Stimulated activated CD4-positive, alpha-beta T cell treated with anti-CD3 and anti-CD28 coated beads, Interleukin-2, amount 100 ng/mL, for 24 hours (primary cell): ENCODE data around the gene PAQR7.
"Not testable (repeated sequence)": the region's sequence is repeated elsewhere in the genome, so short reads cannot be mapped to it uniquely, and the experiment has no call there.

Source experiments
- DNase-seq, 2 donors: peaks; one replicate each; pipeline ENCODE4 v3.0.0-alpha.2; 2020

PAQR7 gene

DNA sequence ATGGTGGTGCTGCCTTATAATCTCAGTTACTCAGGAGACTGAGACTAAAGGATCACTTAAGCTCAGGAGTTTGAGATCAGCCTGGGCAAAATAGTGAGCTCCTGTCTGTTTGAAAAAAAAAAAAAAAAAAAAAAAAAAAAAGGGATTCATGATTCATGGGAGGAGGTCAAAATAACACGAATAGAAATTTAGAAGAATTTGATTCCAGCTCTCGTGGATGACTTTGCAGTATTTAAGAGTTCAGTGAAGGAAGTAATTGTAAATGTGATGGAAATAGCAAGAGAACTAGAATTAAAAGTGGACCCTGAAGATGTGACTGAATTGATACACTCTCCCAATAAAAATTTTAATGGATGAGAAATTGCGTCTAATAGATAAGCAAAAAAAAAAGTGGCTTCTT, 32.0 kb downstream of the PAQR7 start:
- no peak for DNase-seq

DNA sequence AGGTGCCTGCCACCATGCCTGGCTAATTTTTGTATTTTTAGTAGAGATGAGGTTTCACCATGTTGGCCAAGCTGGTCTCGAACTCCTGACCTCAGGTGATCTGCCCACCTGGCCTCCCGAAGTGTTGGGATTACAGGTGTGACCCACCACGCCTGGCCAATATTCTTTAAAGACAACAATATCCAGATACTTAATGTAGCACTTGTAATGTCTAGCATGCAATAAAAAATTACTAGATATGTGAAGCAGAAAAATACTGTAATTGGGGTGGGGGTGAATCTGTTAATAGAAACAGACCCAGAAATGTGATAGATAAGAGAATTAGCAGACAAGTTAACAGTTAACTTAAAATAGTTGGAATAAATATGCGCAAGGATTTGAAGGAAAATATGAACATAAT, 35.7 kb downstream of the PAQR7 start:
- not testable (repeated sequence) for DNase-seq

DNA sequence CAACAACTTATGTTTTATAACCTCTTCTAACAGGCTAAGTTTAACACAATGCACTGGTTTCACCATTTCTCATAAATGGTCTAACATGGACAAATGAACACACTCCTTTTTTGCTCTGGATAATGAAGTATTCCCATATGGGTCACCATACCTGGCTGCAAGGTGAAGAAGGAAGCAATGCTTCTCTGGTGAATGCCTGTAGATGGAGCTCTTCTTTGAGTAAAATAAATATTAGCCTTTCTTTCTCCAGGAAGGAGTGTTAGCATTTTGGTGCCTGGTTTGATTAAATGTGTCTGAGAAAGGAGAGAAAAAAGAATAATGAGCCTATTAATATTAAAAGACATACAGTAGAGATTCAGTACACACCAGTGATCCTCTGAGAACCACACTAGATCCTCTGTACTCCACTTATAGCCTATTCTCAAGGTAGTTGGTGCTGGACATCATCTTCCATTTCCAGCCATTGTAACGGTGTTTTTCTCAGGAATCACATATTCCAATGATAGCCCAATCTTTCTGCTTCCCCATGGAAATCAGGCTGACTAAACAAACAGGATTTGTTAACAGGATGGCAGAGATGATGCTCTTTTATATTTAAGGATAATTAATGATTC, 38.1 kb downstream of the PAQR7 start:
- DNase-seq: no peak

DNA sequence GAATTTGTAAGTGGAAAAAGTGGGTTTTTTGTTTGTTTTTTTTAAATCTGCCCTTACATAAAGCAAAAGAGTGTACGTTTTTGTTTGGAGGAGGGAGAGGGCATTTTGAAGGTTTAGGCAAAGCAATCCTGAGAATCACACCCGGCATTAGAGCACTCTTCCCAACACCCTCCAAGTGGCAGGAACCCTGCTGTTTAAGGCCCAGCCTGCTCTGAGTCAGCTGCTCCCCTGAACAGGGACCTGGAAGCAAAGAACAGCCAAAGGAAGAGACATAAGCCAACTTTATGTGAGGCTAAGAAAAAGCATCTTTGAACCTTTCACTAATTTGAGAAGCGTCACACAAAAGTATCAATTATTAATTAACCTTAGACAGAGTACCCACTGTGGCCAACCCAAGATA, 38.8 kb downstream of the PAQR7 start:
- DNase-seq: no peak

DNA sequence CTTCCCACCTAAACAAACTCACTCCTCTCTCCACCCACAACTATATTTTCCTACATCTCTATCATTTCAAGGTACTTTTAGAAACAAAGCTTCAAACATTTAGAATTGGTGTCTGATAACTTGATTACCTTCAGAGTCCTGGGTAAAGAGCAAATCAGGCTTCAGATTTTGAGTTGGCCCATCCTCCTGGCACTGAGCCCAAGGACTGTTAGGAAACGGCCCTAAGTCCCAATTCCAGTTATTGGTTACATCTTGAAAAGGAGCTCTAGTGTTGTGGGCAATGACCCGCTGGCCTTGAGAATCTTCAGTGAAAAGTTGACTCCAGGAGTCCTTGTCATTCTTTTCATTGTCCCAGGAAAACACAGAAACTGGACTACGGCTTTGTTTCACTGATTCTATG, 40.6 kb downstream of the PAQR7 start:
- no peak for DNase-seq

DNA sequence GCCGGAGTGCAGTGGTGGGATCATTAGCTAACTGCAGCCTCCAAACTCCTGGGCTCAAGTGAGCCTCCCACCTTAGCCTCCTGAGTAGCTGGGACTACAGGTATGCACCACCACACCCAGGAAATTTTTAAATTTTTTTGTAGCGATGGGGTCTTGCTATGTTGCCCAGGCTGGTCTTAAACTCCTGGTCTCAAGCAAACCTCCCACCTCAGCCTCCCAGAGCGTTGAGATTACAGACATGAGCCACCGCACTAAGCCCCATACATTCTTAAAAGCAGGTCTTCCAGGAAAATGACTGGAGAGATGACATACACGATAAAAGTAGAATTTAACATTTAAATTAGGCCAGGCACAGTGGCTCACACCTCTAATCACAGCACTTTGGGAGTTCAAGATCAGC, 42.4 kb downstream of the PAQR7 start:
- DNase-seq: no peak

DNA sequence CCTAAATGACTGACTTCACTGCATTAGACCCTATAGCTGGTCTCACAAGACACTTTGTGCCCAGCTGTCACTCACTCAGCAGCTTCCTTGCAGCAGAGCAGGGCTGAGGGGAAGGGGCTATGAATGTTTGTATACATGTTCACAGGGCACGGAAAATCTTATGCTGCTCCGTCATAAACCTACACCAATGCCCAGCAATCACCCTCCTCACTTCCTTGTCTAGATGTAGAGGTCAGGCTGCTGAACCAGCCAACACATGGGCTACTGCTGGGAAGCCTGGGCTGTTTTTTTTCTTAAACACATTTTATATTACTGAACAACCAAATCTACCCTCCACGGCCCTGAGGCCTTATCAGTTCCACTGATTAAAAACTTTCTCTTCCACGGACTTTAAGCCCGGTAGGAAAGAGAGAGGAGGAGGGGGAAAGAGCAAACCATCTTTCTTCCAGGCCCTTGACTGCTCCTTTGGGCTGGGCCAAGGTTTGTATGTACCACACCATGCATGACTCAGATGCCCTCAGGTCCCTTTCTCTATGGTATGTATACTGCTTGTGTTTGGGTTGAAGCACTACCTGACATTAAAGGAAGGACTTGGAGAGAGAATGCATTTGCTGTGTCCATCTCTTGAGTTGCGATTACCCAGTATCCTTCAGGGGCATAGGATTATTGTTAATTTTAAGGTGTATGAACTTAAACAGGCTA, 43.0 kb downstream of the PAQR7 start:
- DNase-seq: no peak

DNA sequence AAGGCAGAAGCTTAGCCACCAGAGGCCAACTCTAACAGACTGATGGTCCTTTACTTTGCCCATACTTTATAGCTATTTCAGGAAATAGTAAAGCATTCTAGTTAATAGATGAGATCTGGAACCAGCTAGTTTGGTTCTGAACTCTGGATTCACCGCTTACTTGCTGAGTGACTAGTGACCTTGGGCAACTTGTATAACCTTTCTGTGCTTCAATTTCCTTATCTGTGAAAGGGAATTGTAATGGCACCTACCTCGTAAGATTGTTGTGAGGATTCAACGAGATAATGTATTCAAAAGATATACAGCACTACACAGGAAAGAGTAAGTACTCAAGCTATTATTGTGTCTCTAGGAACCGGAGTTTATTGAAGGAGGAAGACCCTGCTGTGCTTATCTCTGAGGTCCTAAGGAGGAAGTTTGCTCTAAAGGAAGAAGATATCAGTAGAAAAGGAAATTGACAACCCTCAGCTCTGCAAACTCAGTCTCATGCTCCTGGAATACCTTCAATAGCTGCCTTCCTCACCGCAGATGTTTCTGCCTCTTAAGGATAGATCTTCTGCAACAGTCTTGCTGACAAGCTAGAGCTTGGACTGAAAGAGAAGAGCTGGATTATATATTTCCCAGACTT, 43.8 kb downstream of the PAQR7 start:
- DNase-seq: no peak

DNA sequence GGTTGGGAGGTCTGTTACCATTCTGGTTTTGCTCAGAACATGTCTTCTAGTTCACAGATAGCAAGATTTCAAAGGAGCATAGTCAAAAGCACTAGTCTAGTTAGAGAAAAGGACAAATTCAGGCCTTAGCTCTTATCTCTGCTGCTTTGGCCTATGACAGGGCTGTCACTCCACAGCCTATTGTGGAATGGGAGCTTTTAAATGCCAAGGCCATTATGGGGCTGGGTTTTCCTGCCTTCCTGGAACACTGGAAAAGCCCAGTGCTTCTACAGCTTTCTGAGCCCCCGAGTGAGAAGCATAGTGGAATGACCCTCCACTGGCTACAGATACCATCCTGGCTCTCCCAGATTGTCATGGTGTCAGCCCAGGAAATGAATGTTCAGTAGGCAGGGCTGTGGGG, 46.5 kb downstream of the PAQR7 start:
- DNase-seq: no peak

DNA sequence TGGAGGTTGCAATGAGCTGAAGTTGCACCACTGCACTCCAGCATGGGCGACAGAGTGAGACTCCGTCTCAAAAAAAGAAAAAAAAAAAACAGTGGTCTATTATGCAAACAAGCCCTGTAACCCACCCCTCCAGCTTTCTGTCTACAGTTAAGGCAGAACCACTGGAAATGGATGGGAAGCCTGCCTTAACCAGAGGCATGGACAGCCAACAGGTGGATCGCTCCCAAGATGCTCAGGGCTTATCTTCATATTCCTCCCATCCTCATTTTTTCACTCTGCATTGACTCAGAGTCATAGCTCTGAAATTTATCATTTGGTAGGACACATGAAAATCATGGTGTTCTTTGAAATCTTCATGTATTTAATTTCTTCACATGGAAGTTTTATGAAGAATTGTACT, 47.0 kb downstream of the PAQR7 start:
- no peak for DNase-seq

DNA sequence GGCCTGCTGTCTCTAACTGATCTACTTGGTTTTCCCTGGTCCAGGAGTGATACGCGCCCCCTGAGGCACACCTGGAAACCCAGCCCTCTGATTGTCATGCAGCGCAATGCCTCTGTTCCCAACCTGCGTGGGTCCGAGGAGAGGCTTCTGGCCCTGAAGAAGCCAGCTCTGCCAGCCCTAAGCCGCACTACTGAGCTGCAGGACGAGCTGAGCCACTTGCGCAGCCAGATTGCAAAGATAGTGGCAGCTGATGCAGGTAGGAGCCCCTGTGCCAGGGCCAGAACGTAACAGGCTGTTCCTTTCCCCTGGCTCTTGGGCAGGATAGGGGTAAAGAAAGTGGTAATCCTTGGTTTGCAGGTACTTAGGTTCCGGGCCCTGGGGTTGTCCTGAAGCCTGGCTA, 48.9 kb downstream of the PAQR7 start:
- no peak for DNase-seq

DNA sequence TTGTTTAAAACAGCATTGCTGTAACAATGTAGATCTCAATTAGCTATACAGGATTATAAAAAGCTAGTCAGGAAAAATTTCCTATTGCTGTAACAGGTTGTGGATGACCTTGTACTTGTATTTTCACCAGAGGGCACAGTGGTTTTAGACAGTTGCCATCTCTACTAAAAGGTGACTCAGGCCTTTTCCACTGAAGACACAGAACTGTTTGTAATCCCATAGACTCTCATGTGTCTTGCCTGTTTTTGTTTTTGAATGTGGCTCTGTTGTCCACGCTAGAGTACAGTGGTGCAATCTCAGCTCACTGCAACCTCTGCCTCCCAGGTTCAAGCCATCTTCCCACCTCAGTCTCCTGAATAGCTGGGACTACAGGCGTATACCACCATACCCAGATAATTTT, 49.9 kb downstream of the PAQR7 start:
- DNase-seq: no peak

DNA sequence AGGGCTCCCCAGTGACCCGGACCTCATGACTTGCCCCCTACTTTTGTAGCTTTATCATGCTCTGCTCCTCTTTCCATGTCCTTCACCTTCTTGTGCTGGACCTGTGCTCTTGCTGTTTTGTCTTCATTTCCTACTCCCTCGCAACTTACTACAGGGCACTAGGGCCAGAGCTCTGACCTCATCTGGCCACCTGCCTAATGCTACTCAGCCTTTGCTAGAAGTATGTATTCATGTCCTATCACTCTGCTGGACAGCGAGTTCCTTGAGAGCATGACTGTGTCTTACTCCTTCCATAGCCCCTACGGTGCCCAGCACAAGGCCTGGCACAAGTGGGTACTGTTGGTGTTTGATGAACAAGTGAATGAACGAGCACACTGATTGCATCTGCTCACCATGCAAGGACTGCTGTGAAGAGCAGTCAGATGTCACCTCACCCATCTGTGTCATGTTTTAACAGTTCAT, 53.8 kb downstream of the PAQR7 start:
- no peak for DNase-seq

DNA sequence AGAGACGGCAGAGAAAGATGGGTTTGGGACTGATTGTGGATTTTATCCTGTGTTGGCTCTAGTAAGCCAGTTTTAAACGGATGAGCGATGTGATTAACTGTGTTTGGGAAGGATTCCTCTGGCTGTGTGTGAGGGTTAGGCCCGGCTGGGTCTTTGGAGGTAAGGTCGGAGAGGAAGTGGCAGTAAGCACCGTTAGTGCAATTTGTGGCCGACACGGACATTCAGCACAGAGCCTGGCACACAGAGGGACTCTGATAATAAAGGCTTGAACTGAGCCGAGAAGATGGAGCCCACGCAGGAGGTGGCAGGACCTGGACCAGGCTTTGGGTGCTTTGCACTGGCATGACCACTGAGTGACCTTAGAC, 54.4 kb downstream of the PAQR7 start:
- DNase-seq: no peak

DNA sequence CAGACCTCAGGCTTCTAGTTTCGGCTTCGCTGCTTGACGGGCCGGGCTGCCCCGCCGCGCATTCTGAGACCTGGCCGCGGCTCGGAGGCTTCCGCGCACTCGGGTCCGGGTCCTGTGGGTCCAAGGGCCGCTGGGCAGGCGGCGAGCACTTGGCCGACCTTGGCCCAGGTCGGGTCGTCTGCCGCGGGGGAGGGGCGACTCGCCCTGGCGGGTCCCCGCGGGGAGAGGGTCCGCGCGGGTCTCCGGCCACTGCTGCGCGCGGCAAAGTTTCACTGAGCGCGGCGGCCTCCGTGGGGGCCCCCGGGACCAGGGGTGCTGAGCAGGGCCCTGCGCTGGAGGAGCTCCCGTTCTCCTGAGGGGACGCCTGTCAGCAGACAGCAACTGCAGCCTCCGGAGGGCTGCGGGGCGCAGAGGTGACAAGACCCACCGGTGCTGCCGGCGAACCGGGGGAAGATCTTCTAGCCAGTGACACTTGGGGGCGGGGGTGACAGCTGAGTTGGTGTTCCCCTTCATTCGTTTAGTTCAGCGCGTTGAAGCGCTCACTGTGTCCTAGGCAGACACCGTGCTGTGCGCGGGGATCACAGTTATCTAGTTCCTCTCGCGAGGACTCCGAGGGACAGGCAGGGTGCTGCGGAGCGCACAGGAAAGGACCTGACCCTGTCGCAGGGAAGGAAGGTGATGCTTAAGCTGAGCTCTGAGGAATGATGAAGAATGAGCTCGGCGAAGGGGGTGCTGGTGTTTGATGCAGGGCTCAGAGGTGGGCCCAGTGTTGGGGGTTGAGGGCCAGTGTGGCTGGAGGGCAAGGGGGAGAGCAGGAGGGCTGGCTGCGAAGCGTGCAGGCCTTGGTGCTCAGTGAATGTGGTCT, 55.0 kb downstream of the PAQR7 start:
- DNase-seq: peak; percentile 68 to 70

DNA sequence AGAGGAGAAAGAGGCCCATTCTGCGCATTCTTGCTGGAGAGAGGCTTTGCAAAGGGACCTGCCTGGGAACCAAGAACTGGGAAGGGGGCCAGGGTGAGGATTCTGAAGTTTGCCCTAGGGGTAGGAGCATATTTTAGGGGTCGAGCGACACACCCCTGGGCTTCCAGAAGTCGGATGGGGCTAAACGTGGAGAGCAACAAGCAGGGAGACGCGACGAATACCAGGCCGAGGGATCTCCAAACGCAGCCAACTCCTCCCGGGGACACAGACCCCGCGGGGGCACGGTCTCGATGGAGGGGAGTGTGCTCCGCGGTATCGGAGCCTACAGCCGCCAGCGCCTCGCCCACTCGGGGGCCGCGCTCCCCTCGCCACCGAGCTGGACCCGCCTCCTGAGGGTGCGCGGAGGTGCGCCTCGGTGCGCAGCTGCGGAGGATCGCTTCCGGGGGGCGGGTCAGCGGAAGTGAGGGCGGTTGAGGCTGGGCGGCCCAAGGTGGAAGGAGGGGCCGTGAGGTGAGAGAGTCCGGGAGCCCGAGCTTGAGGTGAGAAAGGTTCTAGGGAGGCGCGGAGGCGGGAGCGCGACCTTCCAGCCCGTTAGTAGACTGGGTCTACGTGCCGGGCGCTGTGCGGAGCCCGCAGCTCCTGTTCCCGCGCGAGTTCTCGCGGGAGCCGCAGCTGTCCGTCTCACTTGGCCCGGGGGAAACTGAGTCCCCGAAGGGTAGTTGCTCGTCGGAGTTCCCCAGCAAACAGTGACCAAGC, 55.8 kb downstream of the PAQR7 start, which contains the start of gene MTFR1L:
MTFR1L (plus strand) TSS at position 464 of the 756 bp plus-strand sequence. CDS start 3,151 bp downstream, outside the sequence.
- DNase-seq: peak; percentile 94 to 96

DNA sequence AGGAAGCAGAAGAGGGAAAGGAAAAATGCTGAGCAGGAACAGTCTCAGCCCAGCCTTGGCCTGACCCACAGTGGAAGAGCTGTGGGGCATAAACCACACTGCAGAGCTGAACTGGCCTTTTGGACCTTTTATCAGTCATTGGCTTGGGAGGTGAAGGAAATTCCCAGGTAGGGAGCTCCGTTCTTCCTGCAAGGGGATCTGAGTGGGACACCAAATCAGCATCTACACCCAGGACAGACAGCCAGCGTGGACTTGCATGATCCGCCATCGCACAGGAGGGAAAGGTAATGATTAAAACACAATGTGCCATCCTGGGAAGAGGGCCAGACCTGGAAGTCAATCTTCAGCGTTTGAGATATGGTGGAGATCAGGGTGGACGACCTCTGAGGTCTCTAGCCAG, 56.9 kb downstream of the PAQR7 start:
- no peak for DNase-seq

DNA sequence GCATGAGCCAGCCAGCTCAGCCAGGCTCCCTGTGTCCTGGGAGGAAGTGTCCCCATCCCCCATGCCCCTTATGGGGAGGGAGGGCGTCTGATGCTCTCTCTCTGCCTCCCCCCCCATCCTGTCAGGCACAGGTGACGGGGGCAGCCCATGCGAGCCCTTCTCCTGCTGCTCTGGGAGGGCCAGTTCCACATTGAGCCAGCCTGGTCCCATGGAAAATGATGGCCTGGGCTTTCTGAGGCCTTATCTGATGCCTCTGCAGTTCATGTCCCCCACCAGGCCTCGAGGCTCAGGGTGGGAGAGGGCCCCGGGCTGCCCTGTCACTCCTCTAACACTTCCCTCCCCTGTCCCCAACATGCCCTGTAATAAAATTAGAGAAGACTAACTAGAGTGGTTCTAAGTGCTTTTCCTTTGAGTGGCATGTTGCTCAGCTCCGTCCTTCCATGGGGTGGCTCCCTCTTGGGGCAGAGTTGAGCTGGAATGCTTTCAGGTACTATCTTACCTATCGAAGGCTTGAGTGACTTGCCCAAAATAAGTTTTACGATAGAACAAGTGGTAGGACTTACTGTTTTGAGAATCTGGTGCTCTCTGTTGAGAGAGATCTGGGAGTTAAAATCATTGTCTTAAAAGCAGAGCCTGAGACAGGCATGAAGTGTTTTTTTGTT, 57.5 kb downstream of the PAQR7 start:
- DNase-seq: no peak

DNA sequence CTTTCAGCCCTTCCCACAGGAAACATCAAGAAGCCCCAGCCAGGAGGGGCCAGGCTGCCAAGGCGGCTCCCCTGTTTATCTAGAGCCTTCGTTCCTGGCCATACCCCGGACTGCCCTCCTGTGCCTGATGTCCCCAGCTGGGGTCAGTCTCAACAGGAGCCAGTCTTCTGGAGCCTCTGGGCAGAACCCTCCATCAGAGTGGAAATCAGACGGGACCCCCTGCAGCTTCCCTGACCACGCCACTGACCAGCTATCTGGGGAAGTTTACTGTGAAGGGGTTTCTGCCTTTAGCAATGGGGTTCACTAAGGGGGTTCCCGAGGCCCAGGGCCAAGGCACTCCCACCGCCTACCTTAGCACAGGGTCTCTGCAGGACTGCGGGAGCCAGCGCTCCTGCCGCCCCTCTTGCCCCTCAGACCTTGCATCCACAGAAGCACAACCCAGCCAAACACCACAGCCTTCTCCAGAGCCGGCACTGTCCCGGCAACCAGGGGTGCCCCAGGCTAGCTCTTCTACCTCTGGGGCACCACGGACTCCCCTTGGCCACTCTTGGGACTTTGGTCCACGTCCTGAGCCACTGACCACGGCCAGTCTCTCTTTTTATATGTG, 59.3 kb downstream of the PAQR7 start:
- DNase-seq: no peak

DNA sequence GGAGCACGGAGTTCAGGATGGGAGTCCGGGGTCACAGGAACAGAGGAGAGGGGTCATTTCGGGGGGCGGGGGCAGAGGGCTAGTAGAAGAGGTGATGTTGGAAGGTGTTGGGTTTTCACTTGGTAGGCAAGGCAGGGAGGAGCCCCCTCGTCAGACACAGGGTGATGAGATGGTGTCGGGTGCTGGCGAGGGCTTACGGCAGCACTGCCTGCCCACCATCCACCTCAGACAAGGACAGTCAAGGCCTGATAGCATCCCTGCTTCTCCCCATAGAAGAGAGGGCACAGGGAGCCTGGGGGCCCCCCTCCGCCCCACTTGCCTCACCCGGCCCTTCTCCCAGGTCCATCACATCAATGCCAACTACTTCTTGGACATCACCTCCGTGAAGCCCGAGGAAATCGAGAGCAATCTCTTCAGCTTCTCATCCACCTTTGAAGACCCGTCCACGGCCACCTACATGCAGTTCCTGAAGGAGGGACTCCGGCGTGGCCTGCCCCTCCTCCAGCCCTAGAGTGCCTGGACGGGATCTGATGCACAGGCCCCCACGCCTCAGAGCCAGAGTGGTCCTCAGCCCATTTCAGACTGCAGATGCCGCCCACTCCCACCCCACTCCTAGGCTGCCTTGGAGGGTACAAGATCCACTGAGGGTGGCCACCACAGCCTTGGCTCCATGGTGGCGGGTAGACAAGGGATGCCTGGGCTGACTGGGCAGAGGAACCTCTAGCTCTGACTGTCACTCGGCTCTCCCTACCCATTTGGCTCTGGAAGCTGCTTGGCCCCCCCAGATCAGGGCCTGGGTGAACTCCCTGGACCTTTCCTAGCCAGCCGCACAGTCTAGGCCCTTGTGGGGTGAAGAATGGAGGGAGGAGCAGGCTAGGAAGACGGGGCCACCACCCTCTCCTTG, 60.0 kb downstream of the PAQR7 start:
- no peak for DNase-seq
